AG04449 (cell line): ENCODE results near the gene PFKP.

Source experiments
- CTCF ChIA-PET: fragments of 350-600 bp; formaldehyde crosslinking; extraction: SDS; loops from one replicate; lab custom pipeline; 2021; ENCODE audit warnings: antibody characterized with exemption; lab: Yijun Ruan, JAX
- POLR2A ChIA-PET: fragments of 400-600, 350-600 bp; formaldehyde crosslinking; extraction: SDS; loops from one replicate; lab custom pipeline; 2020; ENCODE audit warnings: antibody characterized with exemption, inconsistent platforms; lab: Yijun Ruan, JAX
- DNase-seq: peaks from one replicate; pipeline ENCODE4 v3.0.0-alpha.2; 2010; ENCODE audit warnings: low read depth, low spot score
- H3K4me3 ChIP-seq: 2 replicates; pipeline ENCODE4 v1.5.1; 2011; ENCODE audit warnings: low read depth, mild to moderate bottlenecking, control low read depth, low read length
- CTCF ChIP-seq: IDR thresholded peaks from one replicate; pipeline ENCODE4 v1.5.1; 2011; ENCODE audit warnings: mild to moderate bottlenecking, moderate library complexity, low read length, control low read depth, inconsistent platforms; ENCODE audit not compliant: insufficient read depth; ENCODE audit errors: missing control alignments

The PFKP gene

DNA sequence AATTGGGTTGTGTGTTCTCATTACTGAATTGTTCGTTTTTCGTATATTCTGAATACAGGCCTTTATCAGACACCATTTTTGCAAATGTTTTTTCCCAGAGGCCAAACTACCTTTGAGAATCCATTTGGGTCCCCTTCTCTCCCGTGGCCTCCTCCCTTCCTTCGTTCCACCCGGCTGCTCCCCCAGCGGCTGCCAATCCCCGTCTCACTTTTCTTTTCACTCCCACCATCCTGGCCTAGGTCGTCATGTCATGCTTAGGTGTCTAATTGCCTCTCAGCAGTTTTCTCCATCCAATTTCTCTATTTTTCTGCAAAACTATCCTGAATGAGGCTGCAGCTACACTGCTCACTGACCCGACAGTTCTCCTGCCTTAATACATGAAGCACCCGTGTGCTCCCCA is 87.3 kb downstream of the PFKP start:
- no peak for TF ChIP-seq CTCF
- CTCF ChIA-PET, result no interaction called here

GRCh38 chr10:3159152-3159551 is 91.8 kb downstream of the PFKP start:
- no peak overlapping the region for H3K4me3 ChIP-seq
- ChIA-PET POLR2A (no interaction called here), CTCF (interaction anchor here (0.8 kb wide), 1 partner anchor 230 kb away, joined by 4 read pairs; no protein-coding TSS in a partner anchor)
- no peak for DNase-seq
- no peak for TF ChIP-seq CTCF

More for the DNA sequence above, 87.3 kb downstream of the PFKP start:
- POLR2A ChIA-PET, result no interaction called here
- H3K4me3 ChIP-seq, result no peak overlapping the region
- DNase-seq, result no peak

DNA sequence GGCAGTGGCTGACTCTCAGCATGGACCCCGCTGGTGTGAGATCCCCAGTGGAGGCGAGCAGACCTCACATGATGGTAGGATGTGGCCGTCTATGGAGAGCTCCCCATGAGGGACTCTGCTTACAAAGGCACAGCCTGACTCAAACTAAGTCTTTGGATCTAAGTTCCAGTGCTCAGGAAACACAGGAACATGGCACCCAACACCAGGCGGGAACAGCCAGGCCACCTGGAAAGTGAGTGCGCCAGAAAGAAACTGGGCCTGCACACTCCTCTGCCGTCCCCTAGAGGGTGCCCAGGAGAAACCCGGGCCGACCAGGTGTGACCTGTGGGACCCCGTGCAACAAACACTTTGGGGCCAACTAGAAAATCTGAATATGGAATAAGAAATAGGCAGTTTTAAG is 95.2 kb downstream of the PFKP start:
- ChIA-PET CTCF (no interaction called here), POLR2A (no interaction called here)
- no peak for TF ChIP-seq CTCF
- no peak overlapping the region for H3K4me3 ChIP-seq
- DNase-seq, result no peak

DNA sequence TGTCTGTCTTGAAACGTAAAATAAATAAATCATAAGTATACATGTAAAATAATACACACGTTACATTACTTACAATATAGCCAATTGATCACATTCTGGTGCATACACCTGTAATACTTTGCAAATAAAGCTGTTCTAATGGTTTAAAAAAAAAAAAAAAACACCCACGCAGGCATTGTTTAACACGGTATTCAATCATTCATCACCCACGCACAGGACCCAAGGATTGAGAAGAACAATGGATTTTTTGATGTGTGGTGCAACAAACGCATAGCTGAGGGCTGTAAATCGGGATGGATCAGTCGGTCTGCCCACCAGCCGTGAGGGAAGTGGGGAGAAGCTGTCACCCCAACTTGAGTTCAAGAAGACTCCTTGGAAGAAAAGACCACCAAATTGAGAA is 96.5 kb downstream of the PFKP start:
- no peak for DNase-seq
- CTCF ChIA-PET, result interaction anchor here (0.9 kb wide), 1 partner anchor 8 kb away, joined by 3 read pairs; no protein-coding TSS in a partner anchor
- POLR2A ChIA-PET, result interaction anchor here (1.6 kb wide), 1 partner anchor 9 kb away, joined by 6 read pairs; the partner anchor contains the start of gene PITRM1

GRCh38 chr10:3165196-3165595 is 97.8 kb downstream of the PFKP start:
- DNase-seq, result no peak
- POLR2A ChIA-PET, result no interaction called here
- TF ChIP-seq CTCF, result no peak
- CTCF ChIA-PET, result interaction anchor here (1.1 kb wide), 1 partner anchor 16 kb away, joined by 3 read pairs; no protein-coding TSS in a partner anchor
- H3K4me3 ChIP-seq, result no peak overlapping the region

More for the DNA sequence above, 96.5 kb downstream of the PFKP start:
- H3K4me3 ChIP-seq, result no peak overlapping the region
- TF ChIP-seq CTCF, result no peak

DNA sequence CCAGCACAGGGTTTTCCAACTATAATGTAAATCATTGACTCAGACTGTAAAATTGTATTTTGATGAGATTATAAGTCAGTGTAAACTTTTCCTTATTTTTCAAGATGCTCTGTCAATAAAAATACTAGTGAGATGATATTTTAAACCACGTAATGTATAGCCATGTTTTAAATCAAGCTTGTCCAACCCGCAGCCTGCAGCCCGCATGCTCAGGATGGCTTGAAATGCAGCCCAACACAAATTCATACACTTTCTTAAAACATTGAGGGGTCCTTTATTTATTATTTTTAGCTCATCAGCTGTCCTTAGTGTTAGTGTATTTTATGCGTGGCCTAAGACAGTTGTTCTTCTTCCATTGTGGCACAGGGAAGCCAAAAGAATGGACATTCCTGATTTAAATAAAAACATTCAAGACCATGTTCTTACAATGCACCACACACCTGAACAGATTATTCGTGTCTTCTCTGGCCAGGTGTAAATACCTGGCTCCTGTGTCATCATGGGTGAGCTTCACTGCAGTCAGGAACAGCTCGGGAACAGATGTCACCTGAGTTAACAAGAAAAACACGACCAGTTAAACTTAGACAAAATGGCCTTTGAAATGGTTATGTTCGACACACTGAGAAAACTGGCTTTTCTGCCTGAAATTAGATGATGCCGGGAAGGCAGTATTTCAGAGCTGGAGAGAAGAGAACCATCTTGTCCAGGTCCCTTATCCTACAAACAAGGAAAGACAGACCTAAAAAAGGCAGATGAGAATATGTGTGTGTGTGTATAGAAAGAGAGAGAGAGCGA is 99.3 kb downstream of the PFKP start:
- H3K4me3 ChIP-seq, result no peak overlapping the region
- TF ChIP-seq CTCF, result no peak
- DNase-seq, result no peak
- POLR2A ChIA-PET, result no interaction called here
- CTCF ChIA-PET, result no interaction called here
